K562 (cell line): Measurements from ENCODE around the gene HDAC3. TPM values are rescaled to one million over a fixed set of nuclear protein-coding genes. Genes with fewer than 3 reads are reported as not detected.
A peak's percentile ranks its signal among the peaks of the same experiment; 100 is the strongest.

Experiments
- CCNT2 ChIP-seq: IDR thresholded peaks from 2 replicates; pipeline ENCODE4 v1.6.1; 2011; ENCODE audit warnings: borderline replicate concordance, low read depth, mild to moderate bottlenecking, moderate library complexity, mixed read lengths, low read length; ENCODE audit not compliant: insufficient read length; ENCODE audit errors: extremely low read depth
- DACH1 ChIP-seq: fragments of 450-650 bp; IDR thresholded peaks from 2 replicates; pipeline ENCODE4 v1.6.1; 2018; ENCODE audit not compliant: partially characterized antibody
- FOXJ2 ChIP-seq: fragments of 200-800 bp; sonication (Bioruptor generic); IDR thresholded peaks from 2 replicates; pipeline ENCODE4 v1.6.1; 2016; ENCODE audit warnings: missing genetic modification characterization, missing compliant biosample characterization
- GMEB1 ChIP-seq: fragments of 250-450 bp; sonication (Bioruptor Pico); IDR thresholded peaks from 2 replicates; pipeline ENCODE4 v1.4.0; 2020; ENCODE audit warnings: mild to moderate bottlenecking
- HDAC6 ChIP-seq: IDR thresholded peaks from 2 replicates; pipeline ENCODE4 v1.6.1; 2012; ENCODE audit warnings: low read depth, mild to moderate bottlenecking, control low read depth, inconsistent platforms, low read length, moderate library complexity
- MTA3 ChIP-seq: fragments of 450-650 bp; formaldehyde crosslinking; IDR thresholded peaks from 2 replicates; pipeline ENCODE4 v1.6.1; 2017; ENCODE audit warnings: mild to moderate bottlenecking, borderline replicate concordance
- PKNOX1 ChIP-seq: fragments of 450-650 bp; IDR thresholded peaks from 2 replicates; pipeline ENCODE4 v1.6.1; 2016
- RBM34 ChIP-seq: fragments of 200-400 bp; formaldehyde crosslinking; IDR thresholded peaks from 2 replicates; pipeline ENCODE4 v1.6.1; 2018; ENCODE audit warnings: low read length, borderline replicate concordance; ENCODE audit not compliant: insufficient read depth
- SIN3B ChIP-seq: fragments of 450-650 bp; IDR thresholded peaks from 2 replicates; pipeline ENCODE4 v1.6.1; 2017; ENCODE audit warnings: low read depth, mild to moderate bottlenecking, moderate library complexity
- SMARCA4 ChIP-seq: fragments of 450-650 bp; IDR thresholded peaks from 2 replicates; pipeline ENCODE4 v1.6.1; 2016
- SRSF3 ChIP-seq: fragments of 200-400 bp; formaldehyde crosslinking; IDR thresholded peaks from 2 replicates; pipeline ENCODE4 v1.6.1; 2016; ENCODE audit warnings: mild to moderate bottlenecking, low read length, moderate library complexity; ENCODE audit not compliant: insufficient read depth
- STAT6 ChIP-seq: sonication (generic); formaldehyde crosslinking; IDR thresholded peaks from 2 replicates; pipeline ENCODE4 v1.8.1; 2023; ENCODE audit warnings: mild to moderate bottlenecking, missing genetic modification reagents
- TBP ChIP-seq: optimal IDR thresholded peaks from 2 replicates; pipeline ENCODE3; 2011; ENCODE audit warnings: low read depth, low read length, improper control_type of control experiment
- TCF7L2 ChIP-seq: fragments of 150-350 bp; IDR thresholded peaks from 2 replicates; pipeline ENCODE4 v1.6.1; 2016; ENCODE audit warnings: low read depth, mild to moderate bottlenecking, low read length, moderate library complexity
- TEAD2 ChIP-seq: fragments of 450-650 bp; IDR thresholded peaks from 2 replicates; pipeline ENCODE4 v1.6.1; 2016; ENCODE audit warnings: missing genetic modification characterization, control low read depth, missing compliant biosample characterization
- VEZF1 ChIP-seq: fragments of 200-800 bp; sonication (Bioruptor generic); IDR thresholded peaks from 2 replicates; pipeline ENCODE4 v1.6.1; 2017; ENCODE audit warnings: missing genetic modification characterization, missing compliant biosample characterization
- ZFP91 ChIP-seq: sonication (generic); formaldehyde crosslinking; IDR thresholded peaks from 2 replicates; pipeline ENCODE4 v1.8.0; 2022; ENCODE audit warnings: mild to moderate bottlenecking, missing genetic modification reagents
- ZNF134 ChIP-seq: fragments of 250-450 bp; sonication (Bioruptor Pico); conservative IDR thresholded peaks from 2 replicates; pipeline ENCODE4 v1.4.0; 2020
- polyA plus RNA-seq, 8 experiments: library from polyadenylated mRNA; depleted of rRNA in 4 of 8; stranded (reverse) in 5 of 8; unstranded in 3 of 8; fragments of >200 nt; fragmentation: Nextera tagmentation in 2 of 8; fragmentation: Illumina TruSeq in 1 of 8; extraction: Ambion mirVana in 2 of 8; extraction: Trizol in 1 of 8; gene quantifications; 2 replicates each; pipeline versions ENCODE4 v1.2.1 to v1.2.3, GENCODE V29; 2011 to 2014; ENCODE audit warnings: inconsistent platforms in 1 of 8, missing spikeins in 1 of 8
- total RNA-seq, 7 experiments: library from RNA; depleted of rRNA in 6 of 7; stranded (reverse); fragments of >200 nt in 6 of 7; fragmentation: Illumina TruSeq in 2 of 7; extraction: Trizol in 2 of 7; gene quantifications; 2 replicates each; pipeline versions ENCODE4 v1.2.1 to v1.2.3, GENCODE V29; 2011 to 2021; ENCODE audit warnings: low replicate concordance in 1 of 7

HDAC3 gene
- total and polyA plus RNA-seq, 9 of the 15 experiments (the other 6 are each of a cell fraction or from before 2014, with no cell fraction given), result 89.7 to 191 (median 119) TPM

- TF ChIP-seq STAT6 (CRISPR knock-in tag) (no peak), HDAC6 (no peak), PKNOX1 (0 out of 2 replicates have a peak, but pooled peaks have one; percentile 6), SRSF3 (no peak), ZNF134 (CRISPR knock-in tag) (no peak), DACH1 (no peak), GMEB1 (no peak), RBM34 (no peak), VEZF1 (CRISPR knock-in tag) (peak; percentile 61), SMARCA4 (no peak), FOXJ2 (tag) (no peak), TBP (peak; percentile 61), ZFP91 (no peak), CCNT2 (peak; percentile 15), TEAD2 (tag) (no peak), TCF7L2 (no peak), SIN3B (no peak), MTA3 (no peak)
Measured at GRCh38 chr5:141650851-141651727, 14.4 kb upstream of the HDAC3 start, which contains the start of gene FCHSD1 (continued).
